HEK293T (cell line): ENCODE results near the gene SMPD4.
"Not testable (repeated sequence)": the region's sequence is repeated elsewhere in the genome, so short reads cannot be mapped to it uniquely, and the experiment has no call there.

Source experiments
- ARNT ChIP-seq: fragments of 450-650 bp; IDR thresholded peaks from 2 replicates; pipeline ENCODE4 v1.6.1; 2017; ENCODE audit warnings: mild to moderate bottlenecking
- BHLHE40 ChIP-seq: fragments of 450-650 bp; IDR thresholded peaks from 2 replicates; pipeline ENCODE4 v1.6.1; 2016; ENCODE audit warnings: mild to moderate bottlenecking, moderate library complexity, borderline replicate concordance
- CTBP1 ChIP-seq: fragments of 450-650 bp; IDR thresholded peaks from 2 replicates; pipeline ENCODE4 v1.6.1; 2016; ENCODE audit warnings: borderline replicate concordance
- ELF4 ChIP-seq: fragments of 450-650 bp; IDR thresholded peaks from 2 replicates; pipeline ENCODE4 v1.6.1; 2017; ENCODE audit warnings: antibody characterized with exemption
- FOXA1 ChIP-seq: fragments of 450-650 bp; IDR thresholded peaks from 2 replicates; pipeline ENCODE4 v1.6.1; 2016; ENCODE audit warnings: mild to moderate bottlenecking
- LEF1 ChIP-seq: fragments of 450-650 bp; IDR thresholded peaks from 2 replicates; pipeline ENCODE4 v1.6.1; 2017; ENCODE audit warnings: mild to moderate bottlenecking, borderline replicate concordance
- PKNOX1 ChIP-seq: fragments of 450-650 bp; IDR thresholded peaks from 2 replicates; pipeline ENCODE4 v1.6.1; 2016
- SP1 ChIP-seq: fragments of 450-650 bp; IDR thresholded peaks from 2 replicates; pipeline ENCODE4 v1.6.1; 2017
- TARDBP ChIP-seq: fragments of 450-650 bp; IDR thresholded peaks from 2 replicates; pipeline ENCODE4 v1.6.1; 2016
- ZNF384 ChIP-seq: fragments of 450-650 bp; IDR thresholded peaks from 2 replicates; pipeline ENCODE4 v1.6.1; 2016

GRCh38 chr2:130137118-130137517 lies 44.3 kb downstream of the SMPD4 start:
- not testable (repeated sequence) for TF ChIP-seq CTBP1, BHLHE40, ARNT, PKNOX1, TARDBP, LEF1, ZNF384, SP1, ELF4, FOXA1
